ENCODE measurements around the gene NCK2.

Gene NCK2

GRCh38 chr2:105783151-105783738 lies 38.5 kb downstream of the NCK2 start:
- DNase-seq (ENCODE audit: low read depth), result no peak
- no peak overlapping the region for H3K4me3 ChIP-seq (ENCODE audit: low read depth, low read length)
- TF ChIP-seq, protein P1, sequence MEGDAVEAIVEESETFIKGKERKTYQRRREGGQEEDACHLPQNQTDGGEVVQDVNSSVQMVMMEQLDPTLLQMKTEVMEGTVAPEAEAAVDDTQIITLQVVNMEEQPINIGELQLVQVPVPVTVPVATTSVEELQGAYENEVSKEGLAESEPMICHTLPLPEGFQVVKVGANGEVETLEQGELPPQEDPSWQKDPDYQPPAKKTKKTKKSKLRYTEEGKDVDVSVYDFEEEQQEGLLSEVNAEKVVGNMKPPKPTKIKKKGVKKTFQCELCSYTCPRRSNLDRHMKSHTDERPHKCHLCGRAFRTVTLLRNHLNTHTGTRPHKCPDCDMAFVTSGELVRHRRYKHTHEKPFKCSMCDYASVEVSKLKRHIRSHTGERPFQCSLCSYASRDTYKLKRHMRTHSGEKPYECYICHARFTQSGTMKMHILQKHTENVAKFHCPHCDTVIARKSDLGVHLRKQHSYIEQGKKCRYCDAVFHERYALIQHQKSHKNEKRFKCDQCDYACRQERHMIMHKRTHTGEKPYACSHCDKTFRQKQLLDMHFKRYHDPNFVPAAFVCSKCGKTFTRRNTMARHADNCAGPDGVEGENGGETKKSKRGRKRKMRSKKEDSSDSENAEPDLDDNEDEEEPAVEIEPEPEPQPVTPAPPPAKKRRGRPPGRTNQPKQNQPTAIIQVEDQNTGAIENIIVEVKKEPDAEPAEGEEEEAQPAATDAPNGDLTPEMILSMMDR (IDR thresholded peaks at IDR 0.05; ENCODE audit: low read depth, low read length, missing control alignments), result no peak

- TF ChIP-seq, protein P1 (IDR thresholded peaks at IDR 0.05; ENCODE audit: low read depth, low read length, missing control alignments), result no peak
- DNase-seq (ENCODE audit: low read depth), result no peak
- H3K4me3 ChIP-seq (ENCODE audit: low read depth, low read length), result no peak overlapping the region
Observed at GRCh38 chr2:105783972-105784371, 39.3 kb downstream of the NCK2 start.

DNA sequence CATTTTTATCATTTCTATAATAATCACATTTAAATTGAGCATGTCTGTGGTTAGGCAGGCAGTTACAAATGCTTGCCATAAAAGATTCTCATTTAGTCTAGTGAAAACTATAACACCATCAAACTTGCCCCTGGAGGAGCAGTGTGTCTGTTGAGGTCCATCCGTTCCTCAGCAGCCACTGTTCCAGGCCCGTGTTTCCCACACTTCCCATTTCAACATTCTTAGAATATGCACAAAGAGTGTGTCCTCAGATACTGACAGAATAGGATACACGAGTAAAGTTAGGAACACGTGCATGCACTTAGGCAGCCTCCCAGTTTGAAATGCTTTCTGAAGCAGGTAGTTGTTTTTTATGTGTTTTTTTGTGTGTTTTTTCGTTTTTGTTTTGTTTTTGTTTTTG lies 39.9 kb downstream of the NCK2 start:
- H3K4me3 ChIP-seq (ENCODE audit: low read depth, low read length), result no peak overlapping the region
- TF ChIP-seq, protein P1 (IDR thresholded peaks at IDR 0.05; ENCODE audit: low read depth, low read length, missing control alignments), result no peak
- DNase-seq (ENCODE audit: low read depth), result no peak

DNA sequence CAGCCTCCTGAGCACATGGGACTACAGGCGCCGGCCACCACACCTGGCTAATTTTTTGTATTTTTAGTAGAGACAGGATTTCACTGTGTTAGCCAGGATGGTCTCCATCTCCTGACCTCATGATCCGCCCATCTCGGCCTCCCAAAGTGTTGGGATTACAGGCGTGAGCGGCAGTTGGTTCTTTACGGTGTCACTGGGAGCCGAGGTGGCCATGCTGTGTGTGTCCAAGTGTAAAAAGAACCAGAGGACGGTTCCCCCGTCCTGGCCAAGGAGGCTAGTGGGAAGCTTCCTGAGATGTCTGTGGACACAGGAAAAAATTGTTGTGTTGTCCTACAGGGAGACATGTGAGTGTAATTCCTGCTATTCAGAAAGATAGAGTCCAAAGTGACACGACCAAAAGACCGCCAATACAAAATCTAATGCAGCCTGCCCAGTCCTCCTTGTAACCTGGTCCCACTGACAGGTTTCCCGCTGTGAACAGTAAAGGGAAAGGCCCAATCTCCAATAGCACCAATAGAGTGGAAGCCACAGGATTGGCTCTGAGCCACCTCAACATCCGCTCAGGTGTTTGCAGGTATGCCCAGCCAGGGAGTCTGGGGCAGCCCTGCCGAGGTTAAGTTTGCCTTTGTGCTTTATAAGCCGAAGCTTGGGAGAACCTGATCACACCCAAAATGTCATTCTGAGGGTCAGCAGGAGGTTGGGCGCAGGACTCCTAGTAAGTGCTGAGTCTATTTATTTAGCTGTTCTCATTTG lies 40.6 kb downstream of the NCK2 start:
- TF ChIP-seq, protein P1 (IDR thresholded peaks at IDR 0.05; ENCODE audit: low read depth, low read length, missing control alignments), result no peak
- no peak overlapping the region for H3K4me3 ChIP-seq (ENCODE audit: low read depth, low read length)
- no peak for DNase-seq (ENCODE audit: low read depth)

DNA sequence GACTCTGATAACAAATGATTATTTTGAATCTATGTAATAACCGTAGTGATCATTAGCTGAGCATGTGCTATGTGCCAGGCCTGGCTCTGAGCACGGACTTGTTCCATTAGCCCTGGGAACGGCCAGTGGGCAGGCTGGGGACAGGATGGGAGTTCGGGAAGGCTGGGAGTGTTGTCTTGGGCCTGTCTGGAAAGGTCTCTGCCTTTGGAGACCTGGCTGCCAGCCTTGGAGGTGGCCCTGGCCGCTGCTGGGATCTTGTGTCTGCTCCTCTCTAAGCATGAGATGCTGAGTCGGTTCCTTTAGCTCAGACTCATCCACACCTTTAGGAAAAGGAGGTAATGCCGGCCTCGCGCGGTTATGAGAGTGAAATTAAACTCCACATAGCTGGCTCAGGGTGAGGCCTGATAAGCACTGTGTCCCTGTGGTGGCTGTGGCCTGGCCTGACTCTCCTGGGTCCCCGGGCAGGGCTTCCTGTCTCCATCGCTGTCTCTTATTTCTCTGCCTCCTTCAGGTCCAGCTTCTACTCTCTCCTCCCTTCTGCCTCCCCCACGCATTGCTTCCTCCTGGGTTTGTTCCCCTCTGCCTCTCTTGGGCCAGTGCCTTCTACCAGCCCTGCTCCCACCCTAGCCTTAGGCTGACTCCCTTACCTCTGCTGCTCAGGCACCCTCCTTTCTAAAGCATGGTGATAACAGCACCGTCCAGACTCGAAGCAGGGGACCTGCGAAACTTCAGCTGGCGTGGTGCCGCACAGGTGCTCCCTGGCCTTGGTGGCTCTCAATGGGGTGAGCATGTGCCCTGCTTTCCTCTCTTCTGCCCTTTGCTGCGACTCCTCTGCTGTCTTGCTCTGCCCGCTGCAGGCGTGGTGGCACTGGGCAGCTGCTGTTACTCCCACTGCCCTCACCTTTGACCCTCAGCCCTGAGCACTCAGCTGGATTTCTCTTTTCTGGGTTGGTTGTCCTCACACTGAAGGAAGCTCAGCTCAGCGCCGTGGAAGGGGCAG lies 41.8 kb downstream of the NCK2 start:
- no peak for DNase-seq (ENCODE audit: low read depth)
- no peak overlapping the region for H3K4me3 ChIP-seq (ENCODE audit: low read depth, low read length)
- TF ChIP-seq, protein P1 (IDR thresholded peaks at IDR 0.05; ENCODE audit: low read depth, low read length, missing control alignments), result no peak

- TF ChIP-seq, protein P1 (IDR thresholded peaks at IDR 0.05; ENCODE audit: low read depth, low read length, missing control alignments), result no peak
- no peak overlapping the region for H3K4me3 ChIP-seq (ENCODE audit: low read depth, low read length)
- no peak for DNase-seq (ENCODE audit: low read depth)
Observed at GRCh38 chr2:105787376-105788318, 42.9 kb downstream of the NCK2 start.
